HG03108 (cell line): ENCODE results near the gene SLC35B2.
A peak's percentile ranks its signal among the peaks of the same experiment; 100 is the strongest.

Source experiments
- ATAC-seq: cut with Tn5 transposase; IDR thresholded peaks from one replicate; pipeline ENCODE4 v1.9.1; 2021; ENCODE audit warnings: moderate library complexity; ENCODE audit not compliant: unreplicated experiment

The SLC35B2 gene, protein sequence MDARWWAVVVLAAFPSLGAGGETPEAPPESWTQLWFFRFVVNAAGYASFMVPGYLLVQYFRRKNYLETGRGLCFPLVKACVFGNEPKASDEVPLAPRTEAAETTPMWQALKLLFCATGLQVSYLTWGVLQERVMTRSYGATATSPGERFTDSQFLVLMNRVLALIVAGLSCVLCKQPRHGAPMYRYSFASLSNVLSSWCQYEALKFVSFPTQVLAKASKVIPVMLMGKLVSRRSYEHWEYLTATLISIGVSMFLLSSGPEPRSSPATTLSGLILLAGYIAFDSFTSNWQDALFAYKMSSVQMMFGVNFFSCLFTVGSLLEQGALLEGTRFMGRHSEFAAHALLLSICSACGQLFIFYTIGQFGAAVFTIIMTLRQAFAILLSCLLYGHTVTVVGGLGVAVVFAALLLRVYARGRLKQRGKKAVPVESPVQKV

DNA sequence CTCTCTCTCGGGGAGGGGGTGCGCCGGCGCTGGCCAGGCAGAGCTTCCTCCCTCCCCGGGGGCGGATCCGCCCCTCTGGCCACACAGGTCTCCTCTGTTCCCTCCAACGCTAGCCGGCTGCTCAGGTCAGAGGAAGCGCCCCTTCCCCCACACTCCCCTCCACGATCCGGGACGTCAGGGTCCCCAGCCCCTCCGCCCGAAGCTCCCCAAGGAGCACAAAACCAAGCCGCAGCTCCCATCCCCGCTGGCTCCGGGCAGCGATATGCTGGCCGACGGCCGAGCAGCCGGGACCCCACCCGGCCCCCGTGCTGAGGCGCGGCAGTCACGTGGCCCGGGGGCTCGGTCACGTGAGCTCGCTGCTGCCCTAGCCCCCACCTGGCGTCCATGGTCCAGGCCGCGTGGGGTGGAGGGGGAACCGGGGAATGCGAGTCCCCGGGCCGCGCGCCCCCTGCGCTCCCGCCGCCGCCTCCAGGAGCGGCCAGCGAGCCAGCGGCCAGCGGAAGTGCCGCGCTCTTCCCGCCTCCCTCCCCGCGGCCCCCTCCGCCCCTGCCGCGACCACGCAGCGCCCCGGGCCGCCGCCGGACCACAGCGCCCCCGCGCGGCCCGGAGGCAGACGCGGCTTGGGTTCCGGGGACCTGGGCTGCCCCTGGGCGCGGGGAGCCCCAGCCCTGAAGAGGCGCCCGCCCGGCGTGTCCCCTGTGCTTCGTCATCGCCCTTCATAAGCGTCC lies at the start of gene SLC35B2:
SLC35B2 (minus strand) TSS at position 504 of the 728 bp plus-strand sequence; CDS start at position 386, 118 bp downstream.
- ATAC-seq, result peak; percentile 42

DNA sequence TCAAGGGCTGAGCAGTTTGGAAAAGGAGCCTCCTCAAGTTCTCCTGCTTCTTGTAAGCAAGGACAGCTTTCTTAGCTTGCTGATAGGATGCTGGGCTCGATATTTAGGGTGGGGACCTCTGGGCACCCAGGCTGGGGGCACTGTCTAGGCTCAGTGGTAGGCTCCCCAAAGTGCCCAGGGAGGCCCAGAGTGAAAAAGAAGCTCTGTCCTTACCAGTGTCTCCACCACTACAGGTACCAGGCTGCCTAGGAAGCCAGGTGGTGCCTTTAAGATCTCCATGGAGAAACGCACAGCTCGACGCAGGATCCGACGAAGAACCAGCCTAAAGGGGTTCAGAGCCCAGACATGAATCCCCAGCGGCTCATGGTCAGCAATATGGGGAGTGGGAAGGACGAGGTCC lies 49.4 kb upstream of the SLC35B2 start:
- no peak for ATAC-seq

DNA sequence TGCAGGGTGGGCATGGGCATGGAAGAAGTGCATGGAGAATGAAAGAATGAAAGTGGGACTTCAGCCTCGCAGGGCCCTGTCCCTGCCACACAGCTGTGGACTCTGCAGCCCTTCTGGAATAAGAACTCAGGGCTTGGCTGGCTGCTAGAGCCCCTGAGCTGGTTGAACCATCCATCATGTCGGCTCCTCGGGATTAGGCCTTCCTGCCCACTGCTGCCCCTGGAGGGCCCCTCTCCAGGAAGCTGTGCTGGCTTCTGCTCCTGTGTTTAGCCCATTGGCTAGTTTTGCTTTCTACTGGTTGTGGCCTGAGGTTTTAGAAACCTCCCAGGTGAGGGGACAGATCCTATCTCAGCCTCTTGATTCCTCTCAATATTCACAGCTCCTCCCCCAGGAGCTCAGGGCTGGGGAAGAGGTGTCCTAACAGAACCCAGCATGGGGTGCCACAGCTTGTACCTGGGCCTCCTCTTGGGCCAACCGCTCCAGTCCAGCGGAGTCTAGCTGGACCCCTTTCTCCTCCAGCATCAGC lies 47.9 kb upstream of the SLC35B2 start:
- ATAC-seq, result no peak

DNA sequence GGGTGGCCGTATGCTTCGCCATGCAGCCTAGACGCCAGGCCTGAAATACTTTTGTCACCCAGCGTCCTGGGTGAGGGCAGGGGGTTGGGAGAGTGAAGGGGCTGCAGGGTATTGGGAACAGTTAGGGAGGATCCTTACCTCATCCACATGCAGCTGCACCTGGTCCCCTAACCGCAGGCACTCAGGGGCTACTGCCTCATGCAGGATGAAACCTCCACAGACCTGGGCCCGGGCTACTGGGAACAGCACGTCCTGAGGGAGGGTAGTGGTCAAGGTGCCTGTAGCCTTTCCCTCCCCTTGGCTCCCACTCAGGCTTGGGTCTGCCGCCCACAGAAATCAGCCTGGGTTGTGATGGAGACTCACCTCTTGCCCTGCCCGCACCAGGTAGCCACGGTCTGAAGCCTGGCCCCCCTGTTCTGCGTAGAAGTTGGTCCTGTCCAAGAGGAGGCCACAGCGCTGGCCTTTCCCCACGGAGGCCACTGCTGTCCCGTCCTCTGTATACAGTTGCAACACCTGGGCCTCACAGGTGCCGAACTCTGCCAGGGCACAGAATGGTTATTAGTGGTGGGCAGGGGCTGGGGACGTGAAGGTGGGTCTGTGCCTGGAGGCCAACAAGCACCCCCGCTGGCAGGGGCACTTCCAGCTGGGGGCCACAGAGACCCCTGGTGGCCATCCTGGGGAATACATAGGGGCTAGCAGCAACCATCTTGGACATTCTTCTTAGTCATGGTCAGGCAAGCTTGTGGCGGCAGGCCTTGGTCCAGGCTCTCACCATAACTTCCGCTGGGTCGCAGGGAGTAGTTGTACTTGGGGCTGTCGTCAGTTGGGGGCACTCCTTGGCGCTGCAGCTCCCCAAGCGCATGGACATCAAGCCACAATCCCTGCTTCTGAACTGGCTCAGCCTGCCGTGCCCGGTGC lies 47.2 kb upstream of the SLC35B2 start:
- no peak for ATAC-seq

DNA sequence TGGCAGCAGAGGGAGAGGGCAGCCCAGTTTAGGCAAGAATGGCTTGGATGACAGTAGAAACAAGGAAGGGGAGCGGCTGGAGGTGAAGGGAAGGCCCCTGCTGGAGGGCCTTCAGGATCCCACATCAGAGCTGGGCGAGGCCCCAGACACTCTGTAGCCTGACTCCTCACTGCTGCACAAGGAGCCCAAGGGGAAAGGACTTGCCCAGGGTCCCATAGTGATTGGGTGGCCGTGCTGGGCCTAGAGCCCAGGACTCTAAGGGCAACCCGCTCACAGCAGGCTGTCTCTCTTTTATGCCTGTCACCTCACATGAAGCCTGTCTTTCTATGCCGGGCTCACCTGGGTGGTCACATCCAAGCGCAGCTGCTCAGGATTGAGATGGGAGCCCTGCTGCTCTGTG lies 46.5 kb upstream of the SLC35B2 start:
- ATAC-seq, result no peak

DNA sequence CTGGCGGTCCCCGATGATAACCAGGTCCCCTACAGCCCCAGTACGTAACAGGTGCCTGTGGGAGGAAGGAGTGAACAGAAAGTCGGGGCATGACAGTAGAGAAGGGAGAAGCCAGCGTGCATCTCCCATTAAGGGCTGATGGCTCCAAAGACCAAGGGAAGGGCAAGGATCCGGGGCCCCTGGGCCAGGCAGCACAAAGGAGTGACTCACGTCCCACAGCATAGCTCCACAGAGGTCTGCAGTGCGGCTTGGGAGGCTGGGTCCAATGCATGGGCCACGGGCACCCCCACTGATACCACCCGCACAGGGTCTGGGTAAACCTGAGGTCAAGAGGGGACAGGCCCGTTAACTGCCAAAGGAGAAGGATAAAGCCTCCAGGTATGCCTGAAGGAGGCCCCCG lies 45.5 kb upstream of the SLC35B2 start:
- ATAC-seq, result no peak

DNA sequence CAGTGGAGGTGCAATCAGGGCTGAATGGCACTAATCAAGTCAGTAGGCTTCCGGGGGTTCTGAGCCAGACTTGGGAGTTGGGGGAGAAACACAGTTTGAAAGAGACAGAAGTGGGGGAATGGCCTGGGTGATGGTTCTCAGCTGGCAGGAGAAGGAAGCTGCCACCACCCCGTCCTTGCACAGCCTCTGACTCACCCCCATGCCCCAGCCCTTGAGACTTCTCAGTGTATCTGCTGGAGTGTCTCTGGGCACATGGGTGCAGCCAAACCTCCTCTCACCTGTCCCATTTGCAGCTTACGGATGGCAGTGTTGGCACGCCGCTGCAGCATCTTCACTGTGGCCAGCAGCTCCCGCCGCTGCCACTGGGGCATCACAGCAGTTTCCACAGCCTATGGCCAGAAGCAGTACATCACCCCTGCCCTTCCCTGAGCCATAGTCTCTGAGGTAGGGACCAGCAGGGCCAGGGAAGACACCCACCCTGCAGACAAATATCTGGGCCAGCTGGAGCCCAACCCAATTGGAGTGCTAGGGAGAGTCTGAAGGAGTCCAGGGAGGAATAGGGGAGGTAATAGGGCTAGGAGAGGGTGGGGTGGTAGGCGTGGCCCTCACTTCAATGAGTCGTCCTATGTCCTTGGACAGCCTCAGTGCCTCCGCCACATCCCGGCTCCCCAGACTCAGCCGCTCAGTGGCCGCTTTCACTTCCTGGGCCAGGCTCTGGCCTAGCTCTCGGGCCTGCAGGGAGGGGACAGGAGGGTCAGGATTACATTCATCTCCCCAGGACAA lies 44.6 kb upstream of the SLC35B2 start:
- no peak for ATAC-seq

DNA sequence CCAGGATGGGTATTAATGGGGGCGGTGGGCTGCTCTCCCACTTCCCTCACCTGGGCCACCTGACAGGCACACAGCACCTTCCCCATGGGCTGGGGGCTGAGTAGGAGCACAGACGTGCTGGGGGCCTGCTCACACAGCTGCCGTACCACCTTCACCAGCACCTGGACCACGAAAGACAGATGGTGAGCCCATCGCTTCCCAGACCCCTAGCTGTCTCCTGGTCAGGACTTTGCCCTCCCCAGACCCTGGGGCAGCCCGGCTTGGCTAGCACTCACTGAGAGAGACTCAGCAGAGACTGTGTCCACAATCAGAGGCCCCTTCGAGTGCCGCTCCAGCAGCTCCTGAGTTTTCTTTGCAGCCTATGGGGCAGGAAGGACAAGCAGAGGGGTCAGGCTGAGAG lies 43.8 kb upstream of the SLC35B2 start:
- ATAC-seq, result no peak

DNA sequence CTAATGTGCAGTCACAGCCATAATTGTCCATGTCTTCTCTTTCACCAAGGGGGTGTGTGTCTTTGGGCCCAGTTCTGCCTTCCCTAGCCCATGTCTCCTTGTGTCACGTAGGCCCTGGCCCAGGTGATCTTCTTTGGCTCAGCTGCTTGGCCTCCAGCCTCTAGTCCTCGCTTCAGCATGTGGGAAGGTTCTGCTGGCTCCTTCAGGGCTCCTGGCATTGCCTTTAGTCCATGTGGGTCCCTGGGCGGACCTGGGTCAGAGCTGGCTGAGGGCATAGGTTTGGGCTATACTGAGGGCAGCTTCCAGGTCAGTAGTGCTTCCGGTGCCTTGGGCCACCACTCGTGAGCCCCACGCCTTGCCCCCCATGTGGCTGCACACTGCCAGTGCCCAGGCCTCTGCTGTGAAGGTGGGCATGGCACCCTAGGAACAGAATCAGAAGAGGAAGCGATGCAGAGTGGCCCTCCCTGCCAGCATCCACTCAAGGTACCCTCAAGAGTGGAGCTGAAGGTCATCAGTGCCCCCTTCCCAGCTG lies 43.0 kb upstream of the SLC35B2 start:
- no peak for ATAC-seq

DNA sequence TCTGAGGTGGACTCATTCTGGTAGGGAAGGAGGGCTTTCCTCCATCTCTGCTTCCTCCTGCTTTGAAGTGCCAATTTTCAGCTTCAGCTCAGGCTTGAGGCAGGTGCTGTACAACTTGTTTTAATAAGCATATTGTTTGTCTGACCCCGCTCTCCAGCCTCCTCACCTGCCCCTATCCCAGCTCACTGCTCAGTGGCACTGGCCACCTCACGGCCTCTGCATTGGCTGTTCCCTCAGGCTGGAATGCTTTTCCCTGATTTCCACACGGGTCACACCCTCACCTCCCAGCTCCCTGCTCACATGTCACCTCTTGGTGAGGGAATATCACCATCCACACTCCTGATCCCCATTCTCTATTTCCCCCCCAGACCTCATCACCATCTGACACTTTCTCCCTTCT lies 41.5 kb upstream of the SLC35B2 start:
- no peak for ATAC-seq

DNA sequence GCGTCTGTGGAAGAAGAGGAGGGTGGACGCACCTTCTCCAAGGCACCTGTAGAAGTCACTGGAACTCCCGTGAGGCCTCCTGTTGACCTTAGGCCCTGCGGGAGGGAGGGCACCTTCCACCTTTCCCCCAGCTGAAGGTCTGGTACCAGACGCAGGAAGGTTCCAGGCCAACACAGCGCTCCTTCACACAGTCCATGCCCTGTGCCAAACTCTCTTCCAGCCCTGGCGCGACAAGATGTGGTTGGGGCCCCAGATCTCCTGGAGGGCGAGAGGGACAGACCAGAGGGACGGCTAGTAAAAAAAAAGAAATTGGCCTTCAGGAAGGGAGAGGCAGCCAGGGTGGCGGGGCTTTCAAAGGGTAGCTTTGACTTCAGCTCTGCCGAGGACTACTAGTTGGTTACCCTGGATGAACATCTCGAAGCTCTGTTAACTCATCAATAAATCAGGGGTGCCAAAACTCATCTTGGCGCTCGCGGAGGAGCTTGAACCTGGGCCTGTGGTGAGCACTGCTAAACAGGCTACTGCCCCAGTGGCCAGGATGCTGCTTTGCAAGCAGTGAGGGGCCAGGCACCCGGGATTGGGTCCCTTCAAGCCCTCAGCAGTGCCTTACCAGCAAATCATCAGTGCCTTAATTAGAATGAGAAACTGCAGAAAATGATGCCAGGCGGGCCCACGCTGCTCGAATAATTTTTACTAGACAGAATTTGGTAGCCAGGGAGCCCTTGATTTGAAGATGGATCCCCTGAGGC lies 40.9 kb upstream of the SLC35B2 start:
- no peak for ATAC-seq

DNA sequence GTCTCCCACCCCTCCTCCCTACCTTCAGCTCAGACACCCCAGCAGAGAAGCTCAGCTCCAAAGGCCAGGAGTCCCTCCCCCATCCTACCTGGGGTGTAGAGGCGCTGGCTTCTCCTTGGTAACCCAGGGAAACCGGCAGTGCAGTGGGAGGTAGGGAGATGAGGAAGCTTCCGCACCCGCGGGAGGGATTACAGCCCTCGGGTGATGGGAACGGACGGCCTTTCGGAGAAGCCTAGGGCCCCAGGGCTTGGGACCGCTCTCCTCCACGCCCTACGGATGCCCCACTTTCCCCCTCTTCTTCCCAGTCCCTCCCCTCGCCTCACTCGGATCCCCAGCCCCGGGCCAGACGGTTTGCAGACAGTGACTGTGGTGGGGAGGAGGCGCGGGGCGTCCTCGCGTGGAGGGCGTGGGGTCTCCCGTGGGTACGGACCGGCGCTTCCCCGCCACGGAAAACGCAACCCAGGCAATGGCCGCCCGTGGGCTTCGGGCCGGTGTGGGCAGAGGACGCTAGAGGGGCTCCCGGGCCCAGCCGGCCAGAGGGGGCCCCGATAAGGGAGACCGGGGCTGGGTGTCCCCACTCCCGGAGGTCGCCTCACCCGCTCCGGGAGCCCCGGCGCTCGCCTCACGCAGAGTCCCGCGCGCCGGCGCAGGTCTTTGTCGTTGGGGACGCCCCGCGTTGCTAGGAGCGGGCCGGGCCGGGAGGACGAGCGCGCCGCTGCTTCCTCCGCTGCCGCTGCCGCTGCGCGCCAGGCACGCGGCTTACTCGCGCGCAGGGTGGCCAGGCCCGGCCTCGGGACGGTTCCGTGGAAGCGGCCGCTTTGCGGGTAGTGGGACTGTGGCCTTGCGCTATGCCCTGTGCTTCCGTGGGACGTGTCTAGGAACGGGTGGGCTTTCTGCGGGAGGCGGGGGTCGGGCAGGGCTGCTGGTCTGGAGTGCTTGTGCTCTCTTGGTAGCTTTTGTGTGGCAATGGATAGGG lies 40.0 kb upstream of the SLC35B2 start:
- no peak for ATAC-seq

DNA sequence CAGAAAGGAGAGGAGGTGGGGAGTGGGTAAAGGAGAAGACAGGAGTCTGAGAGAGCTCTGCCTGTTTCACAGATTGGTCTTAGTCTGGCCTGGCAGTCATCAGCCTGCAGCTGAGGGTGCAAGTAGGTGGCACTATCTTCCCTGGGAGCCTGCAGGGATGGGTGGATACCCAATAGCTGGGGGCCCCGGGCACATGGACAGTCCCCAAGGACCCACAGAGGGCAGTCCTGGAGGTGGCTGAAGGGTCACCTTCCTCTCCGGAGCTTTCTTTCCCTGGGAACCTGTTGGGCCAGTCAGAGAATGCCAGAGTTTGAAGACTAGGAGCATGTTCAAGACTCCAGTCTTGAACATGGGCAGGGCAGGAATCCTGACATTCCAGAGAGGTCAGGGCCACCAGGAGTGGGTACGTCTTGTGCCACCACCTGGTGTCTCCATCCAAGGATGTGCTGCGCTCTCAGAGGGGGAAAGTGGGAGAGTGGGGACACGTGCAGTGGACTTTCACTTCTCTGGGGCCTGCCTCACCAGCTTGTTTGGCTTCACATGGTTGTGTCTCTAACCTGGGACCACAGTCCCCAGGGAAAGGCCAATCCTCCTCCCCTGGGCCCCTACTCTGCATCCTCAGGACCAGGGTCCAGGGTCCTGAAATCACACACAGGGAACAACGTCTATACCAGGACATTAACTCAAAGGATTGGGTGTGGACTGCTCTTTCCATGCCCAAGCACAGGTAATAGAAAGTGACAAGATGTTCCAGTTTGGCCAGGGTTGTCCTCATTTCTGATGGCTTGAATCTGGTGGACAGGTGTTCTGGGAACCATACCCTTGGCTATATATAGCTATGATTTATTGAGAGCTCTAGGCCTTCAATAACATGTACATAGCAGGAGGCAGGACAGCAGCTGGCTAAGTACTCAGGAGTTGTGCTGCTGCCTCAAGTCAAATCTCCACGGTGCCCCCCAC lies 37.8 kb upstream of the SLC35B2 start:
- no peak for ATAC-seq

DNA sequence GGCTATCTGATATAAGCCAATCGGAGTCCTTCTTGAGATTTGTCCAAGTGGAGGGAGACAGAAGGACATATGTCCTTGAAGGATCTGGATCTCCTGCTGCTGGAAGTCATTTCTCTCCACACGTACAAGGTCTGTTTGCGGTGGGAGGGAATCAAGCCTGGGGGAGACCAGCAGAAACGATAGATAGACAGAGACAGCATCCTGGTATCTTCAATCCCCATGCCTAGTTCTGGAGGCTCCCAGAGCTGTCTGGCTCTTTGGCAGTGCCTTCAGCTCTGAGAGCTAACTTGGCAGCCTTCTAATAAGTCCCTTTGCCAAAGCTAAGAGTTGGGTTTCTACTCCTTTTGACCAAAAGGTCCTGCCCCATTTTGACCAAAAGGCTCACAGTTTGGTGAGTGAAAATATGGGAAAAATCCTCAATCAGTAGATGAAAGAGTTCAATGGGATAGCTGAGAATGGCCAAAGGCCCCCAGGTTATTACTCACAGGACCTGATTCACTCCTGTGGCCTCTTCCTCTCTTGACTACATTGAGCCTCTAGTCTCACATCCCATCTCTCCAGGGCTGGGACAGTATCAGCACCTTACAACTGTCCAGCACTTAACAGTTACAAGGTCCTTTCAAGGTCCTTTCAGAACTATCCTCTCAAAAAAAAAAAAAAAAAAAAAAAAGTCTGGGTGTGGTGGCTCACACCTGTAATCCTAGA lies 35.5 kb upstream of the SLC35B2 start:
- no peak for ATAC-seq

DNA sequence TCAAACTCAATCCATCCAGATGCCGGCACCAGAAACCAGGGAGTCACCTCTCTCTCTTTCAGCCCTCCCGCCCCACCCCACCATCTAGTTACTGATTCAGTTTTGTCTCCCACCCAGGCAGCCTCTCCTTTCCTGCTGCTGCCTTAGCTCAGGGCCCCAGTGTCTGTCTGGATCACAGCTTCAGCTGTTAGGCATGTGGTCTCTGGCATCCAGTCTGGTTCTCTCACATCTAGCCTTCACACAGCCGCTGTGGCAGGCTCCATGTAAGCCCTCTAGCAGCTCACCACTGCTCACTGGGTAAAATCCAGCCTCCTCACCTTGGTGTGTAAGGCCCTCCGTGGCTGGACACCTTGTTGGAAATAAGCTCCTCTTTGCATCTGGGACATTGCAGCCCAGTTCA lies 34.5 kb upstream of the SLC35B2 start:
- no peak for ATAC-seq

DNA sequence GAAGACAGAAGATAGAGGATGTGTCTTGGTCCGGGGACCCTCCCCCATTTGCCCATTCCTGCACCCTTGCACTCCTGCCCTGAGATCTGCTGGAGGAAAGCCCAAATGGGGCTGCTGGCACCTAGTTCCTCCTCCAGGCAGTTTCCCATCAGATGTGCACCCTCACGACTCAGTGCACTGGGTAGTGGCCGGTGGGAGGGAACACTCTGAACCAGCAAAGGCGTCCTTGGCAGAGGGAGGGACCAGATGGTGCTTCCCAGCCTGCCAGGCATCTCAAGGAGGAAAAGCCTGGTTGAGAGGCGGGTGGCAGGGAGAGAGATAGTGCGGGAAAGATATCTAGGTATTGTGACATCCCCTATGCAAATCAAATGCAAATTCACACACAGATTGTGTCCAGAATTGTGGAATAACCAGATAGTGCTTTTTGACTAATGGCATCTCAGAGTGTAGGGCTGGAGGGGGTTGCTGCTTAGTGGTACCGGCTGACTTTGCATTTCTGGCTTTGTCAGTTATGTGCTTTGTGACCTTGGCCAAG lies 32.5 kb upstream of the SLC35B2 start:
- ATAC-seq, result no peak
